Ascending aorta (tissue), 2 donors: ENCODE results near the gene MYH7B. TPM values are rescaled to one million over a fixed set of nuclear protein-coding genes. Genes with fewer than 3 reads are reported as not detected.

ENCODE experiments used
- DNase-seq, 2 donors: peaks; one replicate each; pipeline ENCODE4 v3.0.0-alpha.2; 2019; ENCODE audit warnings: low spot score in 2 of 2
- H3K27ac ChIP-seq, 2 donors: fragments of 200-600 bp; sonication (generic); one replicate each; pipeline ENCODE4 v1.5.1; 2016 to 2017; ENCODE audit warnings: mild to moderate bottlenecking in 1 of 2
- H3K27me3 ChIP-seq: fragments of 200-600 bp; sonication (generic); one replicate; pipeline ENCODE4 v1.5.1; 2017
- H3K36me3 ChIP-seq, 2 donors: fragments of 200-600 bp; sonication (generic); one replicate each; pipeline ENCODE4 v1.5.1; 2016
- H3K4me1 ChIP-seq, 2 donors: fragments of 200-600 bp; sonication (generic); one replicate each; pipeline ENCODE4 v1.5.1; 2016 to 2017; ENCODE audit warnings: mild to moderate bottlenecking in 1 of 2
- H3K4me3 ChIP-seq, 2 donors: fragments of 200-600 bp; sonication (generic); one replicate each; pipeline ENCODE4 v1.5.1; 2016 to 2017; ENCODE audit warnings: mild to moderate bottlenecking in 1 of 2
- H3K9me3 ChIP-seq, 2 donors: fragments of 200-600 bp; sonication (generic); one replicate each; pipeline ENCODE4 v1.5.1; 2016
- CTCF ChIP-seq, 3 experiments: fragments of 200-600 bp in 2 of 3; fragments of 450-650 bp in 1 of 3; sonication (generic) in 2 of 3; IDR thresholded peaks; one replicate each; pipeline ENCODE4 v1.5.1; 2016 to 2019; ENCODE audit warnings: antibody characterized with exemption in 3 of 3, mild to moderate bottlenecking in 1 of 3, moderate library complexity in 1 of 3
- intact Hi-C: fragments of 100-400 bp; cut with DNase I; formaldehyde crosslinking; loops from one replicate; pipeline ENCODE4 v1.15.1; 2023
- total RNA-seq: library from RNA; depleted of rRNA; stranded (reverse); fragments of >200 nt; gene quantifications from one replicate; pipeline ENCODE4 v1.1.0, GENCODE V29; 2016

The MYH7B gene
- total RNA-seq, 1 donor from 2014 or later: 4.7 TPM

GRCh38 chr20:34977365-34978091 is 21.9 kb downstream of the MYH7B start:
- intact Hi-C loops: no loop called here
- no peak overlapping the region for H3K4me3 ChIP-seq

GRCh38 chr20:34978092-34978744 is 22.6 kb downstream of the MYH7B start:
- intact Hi-C loops: no loop called here
- Histone ChIP-seq H3K4me1 (no peaks in the 10 kb centered on the region), H3K9me3 (no peaks in the 10 kb centered on the region), H3K27ac (no peak overlapping the region), H3K36me3 (no peaks in the 10 kb centered on the region), H3K4me3 (no peak overlapping the region), H3K27me3 (no peaks in the 10 kb centered on the region)
- no peak for DNase-seq
- no peak for TF ChIP-seq CTCF (IDR thresholded peaks at IDR 0.05)

More at GRCh38 chr20:34977365-34978091, 21.9 kb downstream of the MYH7B start:
- Histone ChIP-seq H3K4me1 (no peaks in the 10 kb centered on the region), H3K36me3 (no peaks in the 10 kb centered on the region), H3K9me3 (no peaks in the 10 kb centered on the region), H3K27me3 (no peaks in the 10 kb centered on the region), H3K27ac (no peak overlapping the region)
- no peak for DNase-seq
- TF ChIP-seq CTCF (IDR thresholded peaks at IDR 0.05): no peak

GRCh38 chr20:34979366-34980153 is 23.9 kb downstream of the MYH7B start:
- no peak for DNase-seq
- no peak for TF ChIP-seq CTCF (IDR thresholded peaks at IDR 0.05)
- no peaks in the 10 kb centered on the region for H3K36me3 ChIP-seq
- H3K27me3 ChIP-seq: no peaks in the 10 kb centered on the region
- intact Hi-C loops: no loop called here
- H3K9me3 ChIP-seq: no peaks in the 10 kb centered on the region
- no peak overlapping the region for H3K4me3 ChIP-seq
- H3K27ac ChIP-seq: no peak overlapping the region
- no peaks in the 10 kb centered on the region for H3K4me1 ChIP-seq

- H3K27ac ChIP-seq: no peak overlapping the region
- intact Hi-C loops: no loop called here
- TF ChIP-seq CTCF (IDR thresholded peaks at IDR 0.05): no peak
- no peaks in the 10 kb centered on the region for H3K27me3 ChIP-seq
- no peaks in the 10 kb centered on the region for H3K4me1 ChIP-seq
- no peak for DNase-seq
- no peaks in the 10 kb centered on the region for H3K36me3 ChIP-seq
- H3K9me3 ChIP-seq: no peaks in the 10 kb centered on the region
- no peak overlapping the region for H3K4me3 ChIP-seq
These were observed 25.0 kb downstream of the MYH7B start for GRCh38 chr20:34980543-34981233.

- H3K27me3 ChIP-seq: no peaks in the 10 kb centered on the region
- TF ChIP-seq CTCF (IDR thresholded peaks at IDR 0.05): no peak
- H3K4me3 ChIP-seq: no peak overlapping the region
- intact Hi-C loops: no loop called here
- H3K36me3 ChIP-seq: no peaks in the 10 kb centered on the region
- H3K27ac ChIP-seq: no peak overlapping the region
- no peaks in the 10 kb centered on the region for H3K4me1 ChIP-seq
- DNase-seq: no peak
- no peaks in the 10 kb centered on the region for H3K9me3 ChIP-seq
These were observed 26.8 kb downstream of the MYH7B start for GRCh38 chr20:34982270-34983088.
